IMR-90 (cell line): ENCODE measurements around the gene RCCD1. TPM values are rescaled to one million over a fixed set of nuclear protein-coding genes. Genes with fewer than 3 reads are reported as not detected.
"Not testable (repeated sequence)": the region's sequence is repeated elsewhere in the genome, so short reads cannot be mapped to it uniquely, and the experiment has no call there.

ENCODE experiments used
- ATAC-seq: fragments of 200-7000 bp; cut with Tn5 transposase; 2 replicates; pipeline ENCODE4 v1.9.1; 2020; ENCODE audit warnings: low read depth, mild to moderate bottlenecking, moderate library complexity
- BruUV-seq: library from RNA; stranded (reverse); fragments of 400-500 nt; replicated peaks from 2 replicates; lab custom pipeline; 2021; lab: Mats Ljungman, UMichigan
- CTCF ChIA-PET: fragments of 300-600 bp; formaldehyde crosslinking; extraction: SDS; loops from one replicate; lab custom pipeline; 2021; ENCODE audit warnings: antibody characterized with exemption; lab: Yijun Ruan, JAX
- POLR2A ChIA-PET: fragments of 300-600 bp; sonication (Branson Sonifier 250); formaldehyde crosslinking; loops from one replicate; lab custom pipeline; 2022; ENCODE audit warnings: antibody characterized with exemption; ENCODE audit not compliant: unreplicated experiment; lab: Charles Lee
- DNase-seq: peaks from one replicate; pipeline ENCODE4 v3.0.0; 2013
- H2AFZ ChIP-seq: replicated peaks from 2 replicates; pipeline ENCODE3; 2013; ENCODE audit warnings: low read length, mild to moderate bottlenecking; ENCODE audit not compliant: poor library complexity
- H2AK5ac ChIP-seq: 2 replicates; pipeline ENCODE4 v1.6.1; 2013; ENCODE audit warnings: low read depth, low read length, inconsistent platforms
- H2AK9ac ChIP-seq: replicated peaks from 2 replicates; pipeline ENCODE3; 2013; ENCODE audit warnings: mild to moderate bottlenecking, low read depth, low read length, moderate library complexity; ENCODE audit not compliant: poor library complexity
- H2BK120ac ChIP-seq: 2 replicates; pipeline ENCODE4 v1.6.1; 2013; ENCODE audit warnings: low read depth, low read length, inconsistent platforms
- H2BK15ac ChIP-seq: 3 replicates; pipeline ENCODE4 v1.6.1; 2013; ENCODE audit warnings: low read depth, low read length, inconsistent platforms
- H2BK20ac ChIP-seq: 2 replicates; pipeline ENCODE4 v1.6.1; 2013; ENCODE audit warnings: low read depth, mild to moderate bottlenecking, inconsistent platforms, low read length, moderate library complexity
- H2BK5ac ChIP-seq: 2 replicates; pipeline ENCODE4 v1.6.1; 2013; ENCODE audit warnings: mild to moderate bottlenecking, low read depth, low read length, inconsistent platforms; ENCODE audit not compliant: poor library complexity, severe bottlenecking
- H3K14ac ChIP-seq: replicated peaks from 2 replicates; pipeline ENCODE4 v1.6.1; 2013; ENCODE audit warnings: low read depth, low read length, inconsistent platforms
- H3K18ac ChIP-seq: 2 replicates; pipeline ENCODE4 v1.6.1; 2013; ENCODE audit warnings: low read depth, low read length, control low read depth
- H3K23ac ChIP-seq: 2 replicates; pipeline ENCODE4 v1.6.1; 2013; ENCODE audit warnings: low read depth, low read length, inconsistent platforms
- H3K27ac ChIP-seq: 2 replicates; pipeline ENCODE4 v1.5.1; 2013; ENCODE audit warnings: mild to moderate bottlenecking, control low read depth, low read length; ENCODE audit not compliant: insufficient read depth
- H3K27me3 ChIP-seq: 2 replicates; pipeline ENCODE4 v1.6.1; 2013; ENCODE audit warnings: low read length; ENCODE audit not compliant: control insufficient read depth, insufficient read depth
- H3K36me3 ChIP-seq: 2 replicates; pipeline ENCODE4 v1.6.1; 2013; ENCODE audit warnings: low read length, mixed read lengths; ENCODE audit not compliant: control insufficient read depth, insufficient read depth
- H3K4ac ChIP-seq: 2 replicates; pipeline ENCODE4 v1.6.1; 2013; ENCODE audit warnings: low read depth, low read length, inconsistent platforms
- H3K4me1 ChIP-seq: 2 replicates; pipeline ENCODE4 v1.6.1; 2013; ENCODE audit warnings: low read length, mixed read lengths; ENCODE audit not compliant: control insufficient read depth, insufficient read depth
- H3K4me2 ChIP-seq: 2 replicates; pipeline ENCODE4 v1.6.1; 2013; ENCODE audit warnings: low read depth, mild to moderate bottlenecking, control low read depth, low read length, moderate library complexity
- H3K4me3 ChIP-seq: 2 replicates; pipeline ENCODE4 v1.5.1; 2013; ENCODE audit warnings: low read depth, mild to moderate bottlenecking, control low read depth, low read length, moderate library complexity; ENCODE audit not compliant: insufficient read depth
- H3K56ac ChIP-seq: 2 replicates; pipeline ENCODE4 v1.6.1; 2013; ENCODE audit warnings: low read length, inconsistent platforms; ENCODE audit not compliant: insufficient read depth; ENCODE audit errors: extremely low read depth
- H3K79me1 ChIP-seq, 2 experiments: 2 replicates each; pipeline ENCODE4 v1.6.1; 2013; ENCODE audit warnings: low read length in 2 of 2, inconsistent platforms in 1 of 2, low read depth in 1 of 2
- H3K9ac ChIP-seq: 2 replicates; pipeline ENCODE4 v1.6.1; 2013; ENCODE audit warnings: low read depth, low read length, control low read depth
- H3K9me1 ChIP-seq: 2 replicates; pipeline ENCODE4 v1.6.1; 2013; ENCODE audit warnings: low read length, inconsistent platforms; ENCODE audit not compliant: insufficient read depth
- H3K9me3 ChIP-seq: 2 replicates; pipeline ENCODE4 v1.6.1; 2013; ENCODE audit warnings: low read length; ENCODE audit not compliant: control insufficient read depth, insufficient read depth
- H4K20me1 ChIP-seq: 2 replicates; pipeline ENCODE4 v1.6.1; 2013; ENCODE audit warnings: low read length, inconsistent platforms; ENCODE audit not compliant: insufficient read depth
- H4K5ac ChIP-seq: 2 replicates; pipeline ENCODE4 v1.6.1; 2013; ENCODE audit warnings: mild to moderate bottlenecking, low read depth, low read length, control low read depth
- H4K8ac ChIP-seq, 2 experiments: 2 replicates each; pipeline ENCODE4 v1.6.1; 2013; ENCODE audit warnings: low read depth in 2 of 2, low read length in 2 of 2, control low read depth in 1 of 2, inconsistent platforms in 1 of 2
- H4K91ac ChIP-seq: 2 replicates; pipeline ENCODE4 v1.6.1; 2013; ENCODE audit warnings: low read depth, low read length, inconsistent platforms; ENCODE audit not compliant: insufficient read depth
- CEBPB ChIP-seq: IDR thresholded peaks from 2 replicates; pipeline ENCODE4 v1.6.1; 2012; ENCODE audit warnings: low read depth, low read length, improper control_type of control experiment
- WGBS, 2 experiments: methylation state at CpG; one replicate each; pipeline versions ENCODE4 v1.1.5 to v1.1.7; 2013; ENCODE audit warnings: missing lambda C conversion rate in 2 of 2; ENCODE audit not compliant: insufficient read length in 1 of 2; ENCODE audit errors: extremely low coverage in 2 of 2; 5-methylcytosine and 5-hydroxymethylcytosine counted together
- dilution Hi-C: fragments of 300-500 bp; cut with HindIII; formaldehyde crosslinking; loops from one replicate; pipeline ENCODE4 v1.14.3; 2018; ENCODE audit warnings: low sequenced_read_pairs; ENCODE audit not compliant: unreplicated experiment
- in situ Hi-C: fragments of 300-500 bp; cut with MboI; formaldehyde crosslinking; loops from 3 replicates; pipeline ENCODE4 v1.14.3; 2019; ENCODE audit warnings: low sequenced_read_pairs, inconsistent platforms, mixed read lengths
- intact Hi-C: fragments of 100-400 bp; cut with micrococcal nuclease; formaldehyde crosslinking; loops from 2 replicates; pipeline ENCODE4 v1.10.0; 2022
- polyA plus RNA-seq, 3 experiments: library from polyadenylated mRNA; depleted of rRNA; stranded (reverse); fragments of >200 nt; gene quantifications; 2 replicates each; pipeline ENCODE4 v1.2.3, GENCODE V29; 2012; ENCODE audit warnings: low replicate concordance in 1 of 3
- total RNA-seq: library from RNA; depleted of rRNA; stranded (reverse); fragments of >200 nt; gene quantifications from 2 replicates; pipeline ENCODE4 v1.2.3, GENCODE V29; 2012
- TF ChIP-seq, protein P1 (sequence below): fragments of 150-350 bp; IDR thresholded peaks from 2 replicates; pipeline ENCODE4 v1.6.1; 2017; ENCODE audit warnings: mild to moderate bottlenecking, antibody characterized with exemption, low read length, low read depth

Gene RCCD1
- total and polyA plus RNA-seq, 2 of the 4 experiments (the other 2 are of a cell fraction): 3.9 to 9.9 TPM

DNA sequence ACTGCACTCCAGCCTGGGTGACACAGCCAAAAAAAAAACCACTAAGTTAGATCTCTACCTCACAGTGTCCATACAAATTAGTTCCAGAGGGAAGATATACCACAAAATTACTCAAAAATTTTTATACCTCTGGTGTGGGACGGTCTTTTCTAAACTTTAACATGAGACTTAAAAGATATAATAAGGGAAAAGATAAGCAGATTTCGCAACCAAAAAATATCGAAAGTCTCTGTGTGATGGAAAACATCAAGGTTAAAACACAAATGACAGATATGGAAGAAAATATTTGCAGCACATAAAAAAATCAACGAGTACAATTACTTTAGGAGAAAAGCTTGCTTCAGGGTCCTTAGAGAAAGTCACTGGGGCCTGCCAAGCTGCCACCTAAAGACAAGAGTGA, 32.8 kb upstream of the RCCD1 start:
- H4K8ac ChIP-seq: no peak overlapping the region
- no TSS peak for BruUV-seq
- POLR2A ChIA-PET: no interaction called here
- no peak overlapping the region for H2BK5ac ChIP-seq
- H3K27ac ChIP-seq: no peak overlapping the region
- H3K9ac ChIP-seq: no peak overlapping the region
- no peaks in the 10 kb centered on the region for H3K79me1 ChIP-seq
- H3K4ac ChIP-seq: no peak overlapping the region
- peaks cover 23% of the 10 kb centered on the region for H3K36me3 ChIP-seq
- H3K4me2 ChIP-seq: no peak overlapping the region
- H3K9me3 ChIP-seq: no peaks in the 10 kb centered on the region
- no peaks in the 10 kb centered on the region for H4K20me1 ChIP-seq
- no peak overlapping the region for H2BK20ac ChIP-seq
- no peak overlapping the region for H4K91ac ChIP-seq
- H3K23ac ChIP-seq: no peak overlapping the region
- DNase-seq: no peak
- H3K27me3 ChIP-seq: no peaks in the 10 kb centered on the region
- no peak overlapping the region for H2BK15ac ChIP-seq
- no peak for ATAC-seq
- no peak overlapping the region for H2AK5ac ChIP-seq
- no peaks in the 10 kb centered on the region for H3K9me1 ChIP-seq
- no peak overlapping the region for H4K5ac ChIP-seq
- H3K4me1 ChIP-seq: no peaks in the 10 kb centered on the region
- in situ Hi-C loops: no loop called here
- no peak overlapping the region for H3K56ac ChIP-seq
- H2BK120ac ChIP-seq: no peak overlapping the region
- TF ChIP-seq, protein P1, sequence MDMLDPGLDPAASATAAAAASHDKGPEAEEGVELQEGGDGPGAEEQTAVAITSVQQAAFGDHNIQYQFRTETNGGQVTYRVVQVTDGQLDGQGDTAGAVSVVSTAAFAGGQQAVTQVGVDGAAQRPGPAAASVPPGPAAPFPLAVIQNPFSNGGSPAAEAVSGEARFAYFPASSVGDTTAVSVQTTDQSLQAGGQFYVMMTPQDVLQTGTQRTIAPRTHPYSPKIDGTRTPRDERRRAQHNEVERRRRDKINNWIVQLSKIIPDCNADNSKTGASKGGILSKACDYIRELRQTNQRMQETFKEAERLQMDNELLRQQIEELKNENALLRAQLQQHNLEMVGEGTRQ: no peak
- peak; percentile 55; the same call in 1 of the 2 replicates for TF ChIP-seq CEBPB
- intact Hi-C loops: no loop called here
- 83% methylated on average over 1 of the region's 4 CpGs; no CpG with 5 or more reads in 1 of the 2 experiments for WGBS, 2 experiments
- dilution Hi-C loops: no loop called here
- CTCF ChIA-PET: no interaction called here
- no peak overlapping the region for H2AFZ ChIP-seq
- H3K18ac ChIP-seq: no peak overlapping the region
- no peak overlapping the region for H2AK9ac ChIP-seq
- no peak overlapping the region for H3K4me3 ChIP-seq
- H3K14ac ChIP-seq: no peak overlapping the region

DNA sequence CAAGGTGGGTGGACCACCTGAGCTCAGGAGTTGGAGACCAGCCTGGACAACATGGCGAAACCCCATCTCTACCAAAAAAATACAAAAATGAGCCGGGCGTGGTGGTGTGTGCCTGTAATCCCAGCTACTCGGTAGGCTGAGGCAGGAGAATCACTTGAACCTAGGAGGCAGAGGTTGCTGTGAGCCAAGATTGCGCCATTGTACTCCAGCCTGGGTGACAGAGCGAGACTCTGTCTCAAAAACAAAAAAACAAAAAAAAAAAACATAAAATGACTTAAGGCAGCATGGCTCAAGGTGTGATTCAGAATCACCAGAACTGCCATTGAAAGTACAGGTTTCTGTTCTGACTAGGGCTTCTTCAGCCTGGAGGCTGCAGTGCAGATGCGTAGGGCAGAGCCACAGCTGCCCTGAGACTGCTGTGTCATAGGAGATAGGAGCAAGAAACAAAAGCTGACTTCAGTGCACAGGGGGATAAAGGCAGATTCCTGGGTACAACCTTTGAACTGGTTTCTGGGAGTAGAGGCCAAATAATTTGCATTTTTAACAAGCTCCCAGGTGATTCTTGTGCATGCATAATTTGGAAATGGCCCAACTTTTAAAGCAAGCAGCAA, 31.9 kb upstream of the RCCD1 start:
- H3K4me2 ChIP-seq, intact Hi-C loops, H2AK5ac ChIP-seq, H3K18ac ChIP-seq, H3K4ac ChIP-seq, H2BK5ac ChIP-seq, H4K8ac ChIP-seq, H2BK20ac ChIP-seq, H2AK9ac ChIP-seq, ATAC-seq, dilution Hi-C loops, H3K27ac ChIP-seq, H3K14ac ChIP-seq, H3K23ac ChIP-seq, BruUV-seq, in situ Hi-C loops, H3K9me1 ChIP-seq, DNase-seq, H4K91ac ChIP-seq, H2BK15ac ChIP-seq, H3K9ac ChIP-seq, H3K27me3 ChIP-seq, H3K56ac ChIP-seq, H3K79me1 ChIP-seq, H4K5ac ChIP-seq, H4K20me1 ChIP-seq, H3K4me1 ChIP-seq, H3K9me3 ChIP-seq, H2BK120ac ChIP-seq, POLR2A ChIA-PET, H3K4me3 ChIP-seq, H2AFZ ChIP-seq: not testable (repeated sequence)
- peaks cover 21% of the 10 kb centered on the region for H3K36me3 ChIP-seq
- CTCF ChIA-PET: interaction anchor here (0.8 kb wide), 1 partner anchor 10 kb away, joined by 3 read pairs; the partner anchor contains the start of gene HDDC3
- 100% methylated on average over 1 of the region's 7 CpGs; no CpG with 5 or more reads in 1 of the 2 experiments for WGBS, 2 experiments
